ENCODE results near the gene TAPT1. TPM values are rescaled to one million over a fixed set of nuclear protein-coding genes. Genes with fewer than 3 reads are reported as not detected.

TAPT1 gene, protein sequence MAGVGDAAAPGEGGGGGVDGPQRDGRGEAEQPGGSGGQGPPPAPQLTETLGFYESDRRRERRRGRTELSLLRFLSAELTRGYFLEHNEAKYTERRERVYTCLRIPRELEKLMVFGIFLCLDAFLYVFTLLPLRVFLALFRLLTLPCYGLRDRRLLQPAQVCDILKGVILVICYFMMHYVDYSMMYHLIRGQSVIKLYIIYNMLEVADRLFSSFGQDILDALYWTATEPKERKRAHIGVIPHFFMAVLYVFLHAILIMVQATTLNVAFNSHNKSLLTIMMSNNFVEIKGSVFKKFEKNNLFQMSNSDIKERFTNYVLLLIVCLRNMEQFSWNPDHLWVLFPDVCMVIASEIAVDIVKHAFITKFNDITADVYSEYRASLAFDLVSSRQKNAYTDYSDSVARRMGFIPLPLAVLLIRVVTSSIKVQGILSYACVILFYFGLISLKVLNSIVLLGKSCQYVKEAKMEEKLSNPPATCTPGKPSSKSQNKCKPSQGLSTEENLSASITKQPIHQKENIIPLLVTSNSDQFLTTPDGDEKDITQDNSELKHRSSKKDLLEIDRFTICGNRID
- 51.7 TPM for total RNA-seq

- DNase-seq (ENCODE audit: low read depth in 2 of 3, low spot score in 2 of 3), result peak; percentile 45 to 83 (median 73)
Measured at GRCh38 chr4:16225863-16226815, at the start of gene TAPT1. TSS of gene TAPT1 (minus strand) at chr4:16226471. CDS start at chr4:16226457, 14 bp downstream.

GRCh38 chr4:16271411-16271810, 45.1 kb upstream of the TAPT1 start:
- peak in 1 of 3 donors; percentile 43 for DNase-seq (ENCODE audit: low read depth in 2 of 3, low spot score in 2 of 3)

GRCh38 chr4:16270454-16271328, 44.4 kb upstream of the TAPT1 start:
- DNase-seq (ENCODE audit: low read depth in 2 of 3, low spot score in 2 of 3), result peak in 1 of 3 donors; percentile 21

- peak in 2 of 3 donors; percentile 61 to 76 for DNase-seq (ENCODE audit: low read depth in 2 of 3, low spot score in 2 of 3)
Measured at GRCh38 chr4:16269742-16270453, 43.6 kb upstream of the TAPT1 start.

- DNase-seq (ENCODE audit: low read depth in 2 of 3, low spot score in 2 of 3), result peak in 1 of 3 donors; percentile 7
Measured at GRCh38 chr4:16269240-16269639, 43.0 kb upstream of the TAPT1 start.

- no peak for DNase-seq (ENCODE audit: low read depth in 2 of 3, low spot score in 2 of 3)
Measured at GRCh38 chr4:16268290-16268689, 42.0 kb upstream of the TAPT1 start.

DNA sequence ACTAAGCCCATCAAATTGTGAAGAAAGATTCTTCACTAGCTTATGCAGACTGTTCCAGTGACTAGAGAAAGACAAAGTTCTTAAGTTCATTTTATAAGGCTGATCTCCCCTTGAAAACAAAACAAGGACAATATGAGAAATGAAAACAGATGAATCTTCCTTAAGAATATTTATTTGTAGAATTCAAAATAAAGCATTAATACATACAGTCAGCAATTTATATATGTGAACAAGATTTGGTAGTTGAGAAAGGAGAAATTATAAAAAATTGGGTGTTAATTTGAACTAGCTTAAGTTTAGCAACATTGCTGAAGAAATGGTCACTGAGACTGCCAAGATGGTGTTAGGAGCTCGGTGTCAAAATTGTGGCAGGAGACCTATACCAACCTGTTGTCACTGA, 41.4 kb upstream of the TAPT1 start:
- DNase-seq (ENCODE audit: low read depth in 2 of 3, low spot score in 2 of 3), result no peak

- no peak for DNase-seq (ENCODE audit: low read depth in 2 of 3, low spot score in 2 of 3)
Measured at GRCh38 chr4:16265820-16266219, 39.5 kb upstream of the TAPT1 start.

GRCh38 chr4:16264798-16265197, 38.5 kb upstream of the TAPT1 start:
- DNase-seq (ENCODE audit: low read depth in 2 of 3, low spot score in 2 of 3), result peak; percentile 10 to 81 (median 48)

DNA sequence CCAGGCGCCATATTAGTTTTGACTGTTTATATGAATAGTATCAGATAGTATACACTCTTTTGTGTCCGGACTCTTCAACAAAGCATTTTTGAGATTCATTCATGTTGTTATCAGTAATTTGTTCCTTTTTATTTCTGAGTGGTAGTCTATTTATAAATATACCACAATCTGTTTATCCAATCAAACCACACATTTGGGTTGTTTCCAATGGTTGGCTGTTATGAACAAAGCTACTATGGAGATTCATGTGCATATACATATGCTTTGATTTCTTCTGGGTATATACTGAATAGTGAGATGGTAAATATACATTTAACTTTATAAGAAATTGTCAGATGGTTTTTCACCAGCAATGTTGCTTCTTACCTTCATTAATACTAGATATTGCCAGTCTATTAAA, 36.8 kb upstream of the TAPT1 start:
- peak in 1 of 3 donors; percentile 17 for DNase-seq (ENCODE audit: low read depth in 2 of 3, low spot score in 2 of 3)

DNA sequence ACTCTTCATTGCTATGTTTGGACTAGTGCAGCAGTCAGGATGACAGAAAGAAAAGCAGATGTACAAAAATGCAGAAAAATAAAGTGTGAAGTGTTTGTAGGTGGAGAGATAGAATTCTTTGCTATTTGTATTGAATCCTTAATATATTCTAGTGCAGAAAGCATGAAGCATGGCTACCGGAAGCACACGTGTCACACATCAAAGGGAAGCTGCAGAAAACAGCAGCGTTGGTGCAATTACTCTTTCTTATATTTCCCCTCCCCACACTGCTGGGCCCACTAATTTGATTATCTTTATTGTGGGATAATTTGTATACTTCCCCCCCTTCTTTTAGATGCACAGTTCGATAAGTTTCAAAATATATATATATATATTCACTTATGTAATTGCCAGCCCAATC, 35.9 kb upstream of the TAPT1 start:
- no peak for DNase-seq (ENCODE audit: low read depth in 2 of 3, low spot score in 2 of 3)

DNA sequence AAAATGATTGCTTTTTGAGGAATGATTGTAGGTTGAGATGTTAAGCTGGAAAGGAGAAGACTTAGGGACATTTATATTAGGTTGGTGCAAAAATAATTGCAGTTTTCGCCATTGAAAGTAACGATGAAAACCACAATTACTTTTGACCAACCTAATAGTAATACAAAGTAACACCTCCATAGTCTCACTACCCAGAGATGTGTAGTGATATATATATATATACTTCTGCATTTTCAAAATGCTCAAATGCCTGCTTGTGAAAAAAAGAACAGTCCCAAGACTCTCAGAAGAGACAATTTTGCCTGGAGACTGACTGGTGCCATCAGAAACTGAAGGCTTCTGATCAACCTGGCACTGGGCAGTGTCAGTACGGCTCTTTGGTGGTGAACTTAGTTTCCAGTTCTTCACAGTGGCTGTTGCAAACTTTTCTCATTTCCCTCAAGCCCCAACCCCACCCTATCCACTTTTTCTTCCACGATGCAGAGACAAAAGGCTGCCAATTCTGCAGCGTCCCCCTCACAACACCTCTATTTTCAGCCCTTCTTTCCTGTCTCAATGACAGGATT, 35.1 kb upstream of the TAPT1 start:
- no peak for DNase-seq (ENCODE audit: low read depth in 2 of 3, low spot score in 2 of 3)

- DNase-seq (ENCODE audit: low read depth in 2 of 3, low spot score in 2 of 3), result no peak
Measured at GRCh38 chr4:16259889-16260246, 33.6 kb upstream of the TAPT1 start.

- DNase-seq (ENCODE audit: low read depth in 2 of 3, low spot score in 2 of 3), result peak in 1 of 3 donors; percentile 28
Measured at GRCh38 chr4:16259241-16259888, 33.1 kb upstream of the TAPT1 start.

DNA sequence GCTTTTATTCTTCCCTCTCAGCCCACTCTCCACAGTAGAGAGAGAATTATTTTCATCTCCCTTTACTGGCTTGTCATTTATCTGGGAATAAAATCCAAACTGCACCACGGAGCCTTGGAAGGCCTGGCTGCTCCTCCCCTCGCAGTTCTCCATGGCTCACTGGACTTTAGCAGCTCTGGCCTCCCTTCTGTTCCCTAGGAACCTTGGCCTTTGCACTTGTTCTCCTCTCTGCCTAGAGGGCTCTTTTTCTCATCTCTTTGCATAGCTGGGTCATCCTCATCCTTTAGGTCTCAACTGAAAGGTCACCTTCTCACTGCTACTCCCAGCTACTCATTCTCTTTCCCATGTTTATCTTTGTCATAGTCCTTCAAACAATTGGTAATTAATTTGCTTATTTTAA, 31.3 kb upstream of the TAPT1 start:
- no peak for DNase-seq (ENCODE audit: low read depth in 2 of 3, low spot score in 2 of 3)

DNA sequence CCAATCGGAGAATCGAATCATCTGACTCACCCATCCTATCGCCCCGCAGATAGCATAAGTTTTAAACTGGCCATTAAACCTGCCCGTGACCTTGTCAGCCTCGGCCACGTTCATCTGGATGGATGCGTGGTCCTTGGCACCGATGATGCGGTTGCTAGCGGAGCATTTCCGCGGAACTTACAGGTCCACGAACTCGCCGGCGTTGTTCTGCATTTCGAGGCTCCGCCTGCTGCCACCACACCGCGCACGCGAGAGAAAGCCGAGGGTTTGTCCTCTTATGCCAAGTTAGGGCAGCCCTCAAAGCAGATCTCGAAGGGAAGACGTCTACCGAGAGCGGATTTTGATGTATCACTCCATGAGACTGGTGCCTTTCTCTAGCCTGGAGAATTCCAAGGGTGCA, 30.1 kb upstream of the TAPT1 start:
- DNase-seq (ENCODE audit: low read depth in 2 of 3, low spot score in 2 of 3), result no peak

DNA sequence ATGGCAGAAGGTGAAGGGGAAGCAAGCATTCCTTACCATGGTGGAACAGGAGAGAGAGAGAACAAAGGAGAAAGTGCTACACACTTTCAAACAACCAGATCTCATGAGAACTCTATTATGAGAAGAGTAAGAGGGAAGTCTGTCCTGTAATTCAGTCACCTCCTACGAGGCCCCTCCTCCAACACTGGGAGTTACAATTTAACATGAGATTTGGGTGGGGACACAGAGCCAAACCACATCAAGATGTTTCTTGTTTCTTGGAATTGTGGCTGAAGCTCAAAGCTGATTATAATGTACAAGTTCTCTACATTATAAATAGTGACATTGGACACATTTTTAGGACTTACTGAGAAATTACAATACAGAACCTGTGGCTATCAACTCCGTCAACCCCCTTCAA, 29.5 kb upstream of the TAPT1 start:
- no peak for DNase-seq (ENCODE audit: low read depth in 2 of 3, low spot score in 2 of 3)

GRCh38 chr4:16253127-16253960, 27.1 kb upstream of the TAPT1 start:
- no peak for DNase-seq (ENCODE audit: low read depth in 2 of 3, low spot score in 2 of 3)

All from hematopoietic multipotent progenitor cell (in vitro differentiated cells).